GM12878 (cell line): Measurements from ENCODE around the gene TMEM144. TPM values are rescaled to one million over a fixed set of nuclear protein-coding genes. Genes with fewer than 3 reads are reported as not detected.

Experiments used
- ATAC-seq: fragments of 200-7000 bp; cut with Tn5 transposase; 3 replicates; pipeline ENCODE4 v1.9.1; 2020; ENCODE audit warnings: mild to moderate bottlenecking, moderate library complexity
- BruUV-seq: library from RNA; stranded (reverse); fragments of 400-500 nt; replicated peaks from 2 replicates; lab custom pipeline; 2021; lab: Mats Ljungman, UMichigan
- CTCF ChIA-PET: fragments of 300-600 bp; sonication (Branson Sonifier 250); formaldehyde crosslinking; extraction: SDS; loops from one replicate; lab custom pipeline; 2021; ENCODE audit warnings: inconsistent platforms; lab: Yijun Ruan, JAX
- POLR2A ChIA-PET: fragments of 350-600 bp; formaldehyde crosslinking; extraction: SDS; loops from one replicate; lab custom pipeline; 2021; ENCODE audit warnings: inconsistent platforms; lab: Charles Lee
- RAD21 ChIA-PET: fragments of 300-600 bp; sonication (Branson Sonifier 250); formaldehyde crosslinking; loops from one replicate; lab custom pipeline; 2023; ENCODE audit warnings: antibody characterized with exemption; ENCODE audit not compliant: unreplicated experiment; lab: Charles Lee
- SMC1A ChIA-PET: fragments of 300-600 bp; sonication (Branson Sonifier 250); formaldehyde crosslinking; loops from one replicate; lab custom pipeline; 2023; ENCODE audit not compliant: unreplicated experiment, uncharacterized antibody; lab: Charles Lee
- DNase-seq: peaks from one replicate; pipeline ENCODE4 v3.0.0-alpha.2; 2011; ENCODE audit warnings: low read depth, low spot score
- FAIRE-seq: peaks from 3 replicates; lab custom pipeline; 2011; peaks lifted over from hg19 to GRCh38; lab: Jason Lieb, UNC
- H2AFZ ChIP-seq: 2 replicates; pipeline ENCODE4 v1.6.0; 2011; ENCODE audit warnings: low read depth, low read length, control low read depth; ENCODE audit not compliant: control insufficient read depth
- H3K27ac ChIP-seq: 2 replicates; pipeline ENCODE4 v1.5.1; 2011; ENCODE audit warnings: control low read depth; ENCODE audit not compliant: control insufficient read depth, insufficient read depth
- H3K27me3 ChIP-seq, 2 experiments: replicated peaks in 1 of 2; 2 replicates each; pipeline versions ENCODE4 v1.6.0 to v1.6.1; 2011; ENCODE audit warnings: low read length in 1 of 2; ENCODE audit not compliant: control insufficient read depth in 2 of 2, insufficient read depth in 2 of 2
- H3K36me3 ChIP-seq, 2 experiments: 2 replicates each; pipeline ENCODE4 v1.5.1; 2011; ENCODE audit warnings: low read length in 1 of 2; ENCODE audit not compliant: control insufficient read depth in 2 of 2, insufficient read depth in 2 of 2
- H3K4me1 ChIP-seq: 2 replicates; pipeline ENCODE4 v1.6.1; 2011; ENCODE audit warnings: mild to moderate bottlenecking, low read length, moderate library complexity, mixed read lengths; ENCODE audit not compliant: control insufficient read depth, insufficient read depth
- H3K4me2 ChIP-seq: 2 replicates; pipeline ENCODE4 v1.6.0; 2011; ENCODE audit warnings: control low read depth; ENCODE audit not compliant: control insufficient read depth, insufficient read depth
- H3K4me3 ChIP-seq: fragments of 200-600 bp; sonication (generic); 2 replicates; pipeline ENCODE4 v1.5.1; 2016
- H3K79me2 ChIP-seq: 2 replicates; pipeline ENCODE4 v1.6.0; 2011; ENCODE audit warnings: low read length; ENCODE audit not compliant: control insufficient read depth, insufficient read depth
- H3K9ac ChIP-seq: 2 replicates; pipeline ENCODE4 v1.8.0; 2011; ENCODE audit warnings: low read length, control low read depth, mixed read lengths; ENCODE audit not compliant: control insufficient read depth, insufficient read depth
- H3K9me3 ChIP-seq: replicated peaks from 3 replicates; pipeline ENCODE4 v1.5.1; 2011; ENCODE audit warnings: mild to moderate bottlenecking, low read length; ENCODE audit not compliant: control insufficient read depth, insufficient read depth
- H4K20me1 ChIP-seq: 2 replicates; pipeline ENCODE4 v1.6.0; 2011; ENCODE audit not compliant: control insufficient read depth, insufficient read depth
- ASH2L ChIP-seq: fragments of 300-600, 200-600 bp; sonication (generic); IDR thresholded peaks from 2 replicates; pipeline ENCODE4 v1.6.1; 2017; ENCODE audit warnings: low read depth, mild to moderate bottlenecking, borderline replicate concordance
- BCL11A ChIP-seq: IDR thresholded peaks from 2 replicates; pipeline ENCODE4 v1.6.1; 2011; ENCODE audit warnings: low read depth, low read length
- BCLAF1 ChIP-seq: fragments of 450-650 bp; IDR thresholded peaks from 2 replicates; pipeline ENCODE4 v1.6.1; 2017; ENCODE audit warnings: antibody characterized with exemption, mild to moderate bottlenecking, moderate library complexity
- BHLHE40 ChIP-seq, 2 experiments: fragments of 450-650 bp in 1 of 2; IDR thresholded peaks; 2 replicates each; pipeline ENCODE4 v1.6.1; 2011 to 2017; ENCODE audit warnings: low read depth in 2 of 2, borderline replicate concordance in 1 of 2, improper control_type of control experiment in 1 of 2, low read length in 1 of 2, mild to moderate bottlenecking in 1 of 2
- CBX3 ChIP-seq: fragments of 200-600 bp; sonication (generic); IDR thresholded peaks from 2 replicates; pipeline ENCODE4 v1.6.1; 2016; ENCODE audit warnings: low read depth, borderline replicate concordance
- CEBPB ChIP-seq, 2 experiments: fragments of 150-350 bp in 1 of 2; IDR thresholded peaks; 2 replicates each; pipeline ENCODE4 v1.6.1; 2012 to 2014; ENCODE audit warnings: low read depth in 2 of 2, low read length in 2 of 2, borderline replicate concordance in 1 of 2, inconsistent platforms in 1 of 2
- CHD1 ChIP-seq: IDR thresholded peaks from 2 replicates; pipeline ENCODE4 v1.6.1; 2012; ENCODE audit warnings: low read depth, low read length, improper control_type of control experiment
- ESRRA ChIP-seq: IDR thresholded peaks from 2 replicates; pipeline ENCODE4 v1.6.1; 2012; ENCODE audit warnings: mild to moderate bottlenecking, low read length, improper control_type of control experiment
- HSF1 ChIP-seq: fragments of 150-350 bp; IDR thresholded peaks from 2 replicates; pipeline ENCODE4 v1.6.1; 2014; ENCODE audit warnings: mild to moderate bottlenecking, low read depth, low read length
- MYC ChIP-seq: IDR thresholded peaks from 2 replicates; pipeline ENCODE4 v1.6.1; 2011; ENCODE audit warnings: mild to moderate bottlenecking, low read length, moderate library complexity, inconsistent platforms; ENCODE audit not compliant: insufficient read depth, insufficient replicate concordance, insufficient read length, severe bottlenecking
- NFXL1 ChIP-seq: fragments of 450-650 bp; IDR thresholded peaks from 2 replicates; pipeline ENCODE4 v1.6.1; 2017; ENCODE audit warnings: antibody characterized with exemption, mild to moderate bottlenecking, borderline replicate concordance
- NFYB ChIP-seq: IDR thresholded peaks from 2 replicates; pipeline ENCODE4 v1.6.1; 2011; ENCODE audit warnings: low read depth, mild to moderate bottlenecking, low read length, improper control_type of control experiment, moderate library complexity; ENCODE audit not compliant: insufficient read depth
- NR2F1 ChIP-seq: fragments of 450-650 bp; conservative IDR thresholded peaks from 2 replicates; pipeline ENCODE4 v1.6.1; 2017; ENCODE audit warnings: mild to moderate bottlenecking
- RAD21 ChIP-seq: IDR thresholded peaks from 2 replicates; pipeline ENCODE4 v1.6.1; 2011; ENCODE audit warnings: mild to moderate bottlenecking, low read depth, low read length, moderate library complexity; ENCODE audit not compliant: insufficient read depth
- SKIL ChIP-seq: fragments of 450-650 bp; IDR thresholded peaks from 2 replicates; pipeline ENCODE4 v1.6.1; 2017; ENCODE audit warnings: mild to moderate bottlenecking, low read depth, inconsistent platforms; ENCODE audit not compliant: poor library complexity, severe bottlenecking
- TARDBP ChIP-seq: IDR thresholded peaks from 2 replicates; pipeline ENCODE4 v1.6.1; 2016; ENCODE audit warnings: borderline replicate concordance
- TCF12 ChIP-seq: IDR thresholded peaks from 2 replicates; pipeline ENCODE4 v1.6.1; 2011; ENCODE audit warnings: low read depth, mild to moderate bottlenecking, low read length
- YY1 ChIP-seq: IDR thresholded peaks from 2 replicates; pipeline ENCODE4 v1.6.1; 2011; ENCODE audit warnings: low read depth, mild to moderate bottlenecking, low read length
- ZBED1 ChIP-seq: IDR thresholded peaks from 2 replicates; pipeline ENCODE4 v1.6.1; 2016; ENCODE audit warnings: borderline replicate concordance
- WGBS: methylation state at CpG from one replicate; pipeline ENCODE4 v1.1.6; 2016; ENCODE audit warnings: low lambda C conversion rate; ENCODE audit not compliant: insufficient replicate concordance, insufficient coverage; ENCODE audit errors: missing lambda C conversion rate; 5-methylcytosine and 5-hydroxymethylcytosine counted together
- in situ Hi-C: fragments of 300-500 bp; cut with MboI; formaldehyde crosslinking; loops from 9 replicates; pipeline ENCODE4 v1.14.3; 2018; ENCODE audit warnings: mixed read lengths
- intact Hi-C: fragments of 100-400 bp; cut with micrococcal nuclease; formaldehyde crosslinking; loops from one replicate; pipeline ENCODE4 v1.14.2; 2022; ENCODE audit not compliant: unreplicated experiment
- polyA plus RNA-seq, 11 experiments: library from polyadenylated mRNA; depleted of rRNA in 4 of 11; unstranded in 6 of 11; stranded (reverse) in 5 of 11; fragments of >200 nt; fragmentation: Nextera tagmentation in 4 of 11; fragmentation: Illumina TruSeq in 1 of 11; extraction: Ambion mirVana in 4 of 11; extraction: Trizol in 1 of 11; gene quantifications; 1 replicate in 1 of 11; 2 replicates in 10 of 11; pipeline versions ENCODE4 v1.2.1 to v1.2.3, GENCODE V29; 2011 to 2016; ENCODE audit warnings: inconsistent platforms in 2 of 11, missing spikeins in 2 of 11, low read depth in 1 of 11
- total RNA-seq, 4 experiments: library from RNA; depleted of rRNA in 3 of 4; stranded (reverse); fragments of >200 nt in 3 of 4; fragmentation: Illumina TruSeq in 1 of 4; extraction: Trizol in 1 of 4; gene quantifications; 2 replicates each; pipeline versions ENCODE4 v1.2.1 to v1.2.3, GENCODE V29; 2013 to 2021

Gene TMEM144
- total and polyA plus RNA-seq, 10 of the 15 experiments (the other 5 are each of a cell fraction or from before 2014, with no cell fraction given) = 0.08 to 1.8 (median 1.4) TPM

- H2AFZ ChIP-seq = no peak overlapping the region
- SMC1A ChIA-PET = no interaction called here
- no TSS peak for BruUV-seq
- RAD21 ChIA-PET = no interaction called here
- POLR2A ChIA-PET = no interaction called here
- intact Hi-C loops = no loop called here
- DNase-seq = no peak
- H3K4me2 ChIP-seq = no peak overlapping the region
- CTCF ChIA-PET = no interaction called here
- H3K4me3 ChIP-seq = no peak overlapping the region
- no peak overlapping the region for H3K27ac ChIP-seq
- WGBS = 67% methylated on average over 3 of the region's 3 CpGs
- H3K4me1 ChIP-seq = no peaks in the 10 kb centered on the region
- no peak for ATAC-seq
- TF ChIP-seq RAD21 (no peak), CEBPB (IDR thresholded peaks at IDR 0.05; ENCODE audit: borderline replicate concordance in 1 of 2, low read depth in 2 of 2, low read length in 2 of 2) (no peak), CHD1 (no peak), CBX3 (no peak), ESRRA (no peak), TCF12 (no peak), TARDBP (no peak), BCL11A (no peak), BHLHE40 (IDR thresholded peaks at IDR 0.05; ENCODE audit: borderline replicate concordance in 1 of 2, low read depth in 2 of 2, low read length in 1 of 2) (no peak), NR2F1 (no peak), ASH2L (no peak), MYC (no peak), ZBED1 (no peak), HSF1 (no peak), NFYB (no peak), NFXL1 (no peak), BCLAF1 (no peak), YY1 (no peak), SKIL (no peak)
- H3K79me2 ChIP-seq = no peaks in the 10 kb centered on the region
- H4K20me1 ChIP-seq = no peaks in the 10 kb centered on the region
- in situ Hi-C loops = no loop called here
- no peaks in the 10 kb centered on the region for H3K9me3 ChIP-seq
- H3K36me3 ChIP-seq = no peaks in the 10 kb centered on the region
- no peak overlapping the region for H3K9ac ChIP-seq
- H3K27me3 ChIP-seq = no peaks in the 10 kb centered on the region; a peak in 1 of 4 replicates
- FAIRE-seq = no peak
Measured at GRCh38 chr4:158297866-158298265, 87.6 kb downstream of the TMEM144 start.
